GM12878 (cell line): ENCODE results near the gene FBXO21. TPM values are rescaled to one million over a fixed set of nuclear protein-coding genes. Genes with fewer than 3 reads are reported as not detected.

Experiments used
- ATAC-seq: fragments of 200-7000 bp; cut with Tn5 transposase; 3 replicates; pipeline ENCODE4 v1.9.1; 2020; ENCODE audit warnings: mild to moderate bottlenecking, moderate library complexity
- BruUV-seq: library from RNA; stranded (reverse); fragments of 400-500 nt; replicated peaks from 2 replicates; lab custom pipeline; 2021; lab: Mats Ljungman, UMichigan
- CTCF ChIA-PET: fragments of 300-600 bp; sonication (Branson Sonifier 250); formaldehyde crosslinking; extraction: SDS; loops from one replicate; lab custom pipeline; 2021; ENCODE audit warnings: inconsistent platforms; lab: Yijun Ruan, JAX
- POLR2A ChIA-PET: fragments of 350-600 bp; formaldehyde crosslinking; extraction: SDS; loops from one replicate; lab custom pipeline; 2021; ENCODE audit warnings: inconsistent platforms; lab: Charles Lee
- RAD21 ChIA-PET: fragments of 300-600 bp; sonication (Branson Sonifier 250); formaldehyde crosslinking; loops from one replicate; lab custom pipeline; 2023; ENCODE audit warnings: antibody characterized with exemption; ENCODE audit not compliant: unreplicated experiment; lab: Charles Lee
- SMC1A ChIA-PET: fragments of 300-600 bp; sonication (Branson Sonifier 250); formaldehyde crosslinking; loops from one replicate; lab custom pipeline; 2023; ENCODE audit not compliant: unreplicated experiment, uncharacterized antibody; lab: Charles Lee
- DNase-seq: peaks from one replicate; pipeline ENCODE4 v3.0.0-alpha.2; 2011; ENCODE audit warnings: low read depth, low spot score
- FAIRE-seq: peaks from 3 replicates; lab custom pipeline; 2011; peaks lifted over from hg19 to GRCh38; lab: Jason Lieb, UNC
- H2AFZ ChIP-seq: 2 replicates; pipeline ENCODE4 v1.6.0; 2011; ENCODE audit warnings: low read depth, low read length, control low read depth; ENCODE audit not compliant: control insufficient read depth
- H3K27ac ChIP-seq: 2 replicates; pipeline ENCODE4 v1.5.1; 2011; ENCODE audit warnings: control low read depth; ENCODE audit not compliant: control insufficient read depth, insufficient read depth
- H3K27me3 ChIP-seq, 2 experiments: replicated peaks in 1 of 2; 2 replicates each; pipeline versions ENCODE4 v1.6.0 to v1.6.1; 2011; ENCODE audit warnings: low read length in 1 of 2; ENCODE audit not compliant: control insufficient read depth in 2 of 2, insufficient read depth in 2 of 2
- H3K36me3 ChIP-seq, 2 experiments: 2 replicates each; pipeline ENCODE4 v1.5.1; 2011; ENCODE audit warnings: low read length in 1 of 2; ENCODE audit not compliant: control insufficient read depth in 2 of 2, insufficient read depth in 2 of 2
- H3K4me1 ChIP-seq: 2 replicates; pipeline ENCODE4 v1.6.1; 2011; ENCODE audit warnings: mild to moderate bottlenecking, low read length, moderate library complexity, mixed read lengths; ENCODE audit not compliant: control insufficient read depth, insufficient read depth
- H3K4me2 ChIP-seq: 2 replicates; pipeline ENCODE4 v1.6.0; 2011; ENCODE audit warnings: control low read depth; ENCODE audit not compliant: control insufficient read depth, insufficient read depth
- H3K4me3 ChIP-seq: fragments of 200-600 bp; sonication (generic); 2 replicates; pipeline ENCODE4 v1.5.1; 2016
- H3K79me2 ChIP-seq: 2 replicates; pipeline ENCODE4 v1.6.0; 2011; ENCODE audit warnings: low read length; ENCODE audit not compliant: control insufficient read depth, insufficient read depth
- H3K9ac ChIP-seq: 2 replicates; pipeline ENCODE4 v1.8.0; 2011; ENCODE audit warnings: low read length, control low read depth, mixed read lengths; ENCODE audit not compliant: control insufficient read depth, insufficient read depth
- H3K9me3 ChIP-seq: replicated peaks from 3 replicates; pipeline ENCODE4 v1.5.1; 2011; ENCODE audit warnings: mild to moderate bottlenecking, low read length; ENCODE audit not compliant: control insufficient read depth, insufficient read depth
- H4K20me1 ChIP-seq: 2 replicates; pipeline ENCODE4 v1.6.0; 2011; ENCODE audit not compliant: control insufficient read depth, insufficient read depth
- BHLHE40 ChIP-seq, 2 experiments: fragments of 450-650 bp in 1 of 2; IDR thresholded peaks; 2 replicates each; pipeline ENCODE4 v1.6.1; 2011 to 2017; ENCODE audit warnings: low read depth in 2 of 2, borderline replicate concordance in 1 of 2, improper control_type of control experiment in 1 of 2, low read length in 1 of 2, mild to moderate bottlenecking in 1 of 2
- CBFB ChIP-seq: IDR thresholded peaks from 2 replicates; pipeline ENCODE4 v1.6.1; 2016; ENCODE audit warnings: antibody characterized with exemption, low read depth
- E2F4 ChIP-seq: IDR thresholded peaks from 2 replicates; pipeline ENCODE4 v1.6.1; 2012; ENCODE audit warnings: low read depth, low read length, improper control_type of control experiment
- EGR1 ChIP-seq, 2 experiments: IDR thresholded peaks; 1 replicate in 1 of 2; 2 replicates in 1 of 2; pipeline ENCODE4 v1.6.1; 2011 to 2012; ENCODE audit warnings: low read depth in 2 of 2, low read length in 2 of 2, borderline replicate concordance in 1 of 2, mild to moderate bottlenecking in 1 of 2, moderate library complexity in 1 of 2
- ELK1 ChIP-seq: IDR thresholded peaks from 2 replicates; pipeline ENCODE4 v1.6.1; 2012; ENCODE audit warnings: low read depth, low read length, improper control_type of control experiment
- MLLT1 ChIP-seq: fragments of 450-650 bp; IDR thresholded peaks from 2 replicates; pipeline ENCODE4 v1.6.1; 2016; ENCODE audit warnings: mild to moderate bottlenecking
- POLR2A ChIP-seq: IDR thresholded peaks from 2 replicates; pipeline ENCODE4 v1.6.1; 2011; ENCODE audit warnings: low read depth, mild to moderate bottlenecking, low read length
- POU2F2 ChIP-seq: IDR thresholded peaks from 3 replicates; pipeline ENCODE4 v1.6.1; 2011; ENCODE audit warnings: low read depth, mild to moderate bottlenecking, low read length, borderline replicate concordance
- RFX5 ChIP-seq: IDR thresholded peaks from 2 replicates; pipeline ENCODE4 v1.6.1; 2011; ENCODE audit warnings: low read depth, low read length, improper control_type of control experiment
- SMARCA5 ChIP-seq: fragments of 450-650 bp; IDR thresholded peaks from 2 replicates; pipeline ENCODE4 v1.6.1; 2017; ENCODE audit warnings: mild to moderate bottlenecking
- SREBF1 ChIP-seq: IDR thresholded peaks from 2 replicates; pipeline ENCODE4 v1.6.1; 2012; ENCODE audit warnings: mild to moderate bottlenecking, low read length
- SREBF2 ChIP-seq: IDR thresholded peaks from 2 replicates; pipeline ENCODE4 v1.6.1; 2012; ENCODE audit warnings: mild to moderate bottlenecking, low read length
- SRF ChIP-seq, 2 experiments: IDR thresholded peaks; 2 replicates each; pipeline ENCODE4 v1.6.1; 2011; ENCODE audit warnings: low read depth in 2 of 2, low read length in 2 of 2, mild to moderate bottlenecking in 1 of 2, moderate library complexity in 1 of 2
- STAT1 ChIP-seq: fragments of 450-650 bp; conservative IDR thresholded peaks from 2 replicates; pipeline ENCODE4 v1.6.1; 2014; ENCODE audit warnings: antibody characterized with exemption, mild to moderate bottlenecking
- SUZ12 ChIP-seq: fragments of 200-600 bp; sonication (generic); IDR thresholded peaks from one replicate; pipeline ENCODE4 v1.6.1; 2018; ENCODE audit warnings: antibody characterized with exemption, mild to moderate bottlenecking; ENCODE audit not compliant: unreplicated experiment
- YBX1 ChIP-seq: fragments of 450-650 bp; IDR thresholded peaks from 2 replicates; pipeline ENCODE4 v1.6.1; 2016; ENCODE audit warnings: antibody characterized with exemption
- ZNF207 ChIP-seq: fragments of 450-650 bp; IDR thresholded peaks from 2 replicates; pipeline ENCODE4 v1.6.1; 2014; ENCODE audit warnings: antibody characterized with exemption, mild to moderate bottlenecking, borderline replicate concordance
- ZNF217 ChIP-seq: fragments of 450-650 bp; IDR thresholded peaks from 2 replicates; pipeline ENCODE4 v1.6.1; 2017; ENCODE audit warnings: antibody characterized with exemption, mild to moderate bottlenecking
- WGBS: methylation state at CpG from one replicate; pipeline ENCODE4 v1.1.6; 2016; ENCODE audit warnings: low lambda C conversion rate; ENCODE audit not compliant: insufficient replicate concordance, insufficient coverage; ENCODE audit errors: missing lambda C conversion rate; 5-methylcytosine and 5-hydroxymethylcytosine counted together
- in situ Hi-C: fragments of 300-500 bp; cut with MboI; formaldehyde crosslinking; loops from 9 replicates; pipeline ENCODE4 v1.14.3; 2018; ENCODE audit warnings: mixed read lengths
- intact Hi-C: fragments of 100-400 bp; cut with micrococcal nuclease; formaldehyde crosslinking; loops from one replicate; pipeline ENCODE4 v1.14.2; 2022; ENCODE audit not compliant: unreplicated experiment
- polyA plus RNA-seq, 11 experiments: library from polyadenylated mRNA; depleted of rRNA in 4 of 11; unstranded in 6 of 11; stranded (reverse) in 5 of 11; fragments of >200 nt; fragmentation: Nextera tagmentation in 4 of 11; fragmentation: Illumina TruSeq in 1 of 11; extraction: Ambion mirVana in 4 of 11; extraction: Trizol in 1 of 11; gene quantifications; 1 replicate in 1 of 11; 2 replicates in 10 of 11; pipeline versions ENCODE4 v1.2.1 to v1.2.3, GENCODE V29; 2011 to 2016; ENCODE audit warnings: inconsistent platforms in 2 of 11, missing spikeins in 2 of 11, low read depth in 1 of 11
- total RNA-seq, 4 experiments: library from RNA; depleted of rRNA in 3 of 4; stranded (reverse); fragments of >200 nt in 3 of 4; fragmentation: Illumina TruSeq in 1 of 4; extraction: Trizol in 1 of 4; gene quantifications; 2 replicates each; pipeline versions ENCODE4 v1.2.1 to v1.2.3, GENCODE V29; 2013 to 2021
- TF ChIP-seq, protein P1 (sequence below): fragments of 450-650 bp; IDR thresholded peaks from 2 replicates; pipeline ENCODE4 v1.6.1; 2017; ENCODE audit warnings: low read depth, mild to moderate bottlenecking, moderate library complexity

FBXO21 gene
- total and polyA plus RNA-seq, 10 of the 15 experiments (the other 5 are each of a cell fraction or from before 2014, with no cell fraction given): 5.5 to 32.6 (median 18.9) TPM

- Histone ChIP-seq H3K9me3 (no peaks in the 10 kb centered on the region), H3K4me1 (no peaks in the 10 kb centered on the region), H3K9ac (peak overlapping the region; percentile 72), H4K20me1 (peaks cover 2% of the 10 kb centered on the region; the same call in 1 of the 2 replicates), H3K27ac (peak overlapping the region; percentile 18), H3K4me3 (peak overlapping the region; percentile 80), H3K36me3 (no peaks in the 10 kb centered on the region), H3K4me2 (peak overlapping the region; percentile 94), H3K27me3 (peaks cover 0 to 5% of the 10 kb centered on the region in 2 experiments; a peak in 3 of 4 replicates), H2AFZ (peak overlapping the region; percentile 78), H3K79me2 (peaks cover 3% of the 10 kb centered on the region)
- ChIA-PET CTCF (interaction anchor here (0.6 to 1.4 kb wide), 4 partner anchors 11 to 36 kb away, joined by 3 to 5 read pairs (median 3); no protein-coding TSS in a partner anchor), SMC1A (interaction anchor here (0.7 to 1.4 kb wide), 4 partner anchors 9 to 66 kb away, joined by 3 to 5 read pairs (median 4); no protein-coding TSS in a partner anchor), RAD21 (interaction anchor here (1.0 kb wide), 1 partner anchor 8 kb away, joined by 3 read pairs; no protein-coding TSS in a partner anchor), POLR2A (no interaction called here)
- in situ Hi-C loops (no loop called here), intact Hi-C loops (no loop called here)
- DNase-seq (no peak), ATAC-seq (peak; percentile 66), FAIRE-seq (no peak)
- under 1% methylated on average over 81 of the region's 85 CpGs for WGBS
- no TSS peak for BruUV-seq
- TF ChIP-seq SUZ12: no peak
- TF ChIP-seq E2F4: no peak
- TF ChIP-seq POLR2A: peak; percentile 3; the same call in 1 of the 2 replicates
- no peak for TF ChIP-seq STAT1
- TF ChIP-seq SREBF1: no peak
- TF ChIP-seq BHLHE40 (IDR thresholded peaks at IDR 0.05; ENCODE audit: borderline replicate concordance in 1 of 2, low read depth in 2 of 2, low read length in 1 of 2): peak in 1 of 2 experiments; percentile 35; a peak in 1 of 4 replicates
- peak; percentile 70; the same call in 1 of the 2 replicates for TF ChIP-seq SMARCA5
- no peak for TF ChIP-seq ELK1
- TF ChIP-seq MLLT1: peak; percentile 66
- TF ChIP-seq YBX1: no peak
- TF ChIP-seq RFX5: no peak
- TF ChIP-seq SRF (IDR thresholded peaks at IDR 0.05; ENCODE audit: low read depth in 2 of 2, low read length in 2 of 2): no peak
- TF ChIP-seq ZNF207: no peak
- TF ChIP-seq ZNF217: no peak
- no peak for TF ChIP-seq CBFB
- TF ChIP-seq, protein P1, sequence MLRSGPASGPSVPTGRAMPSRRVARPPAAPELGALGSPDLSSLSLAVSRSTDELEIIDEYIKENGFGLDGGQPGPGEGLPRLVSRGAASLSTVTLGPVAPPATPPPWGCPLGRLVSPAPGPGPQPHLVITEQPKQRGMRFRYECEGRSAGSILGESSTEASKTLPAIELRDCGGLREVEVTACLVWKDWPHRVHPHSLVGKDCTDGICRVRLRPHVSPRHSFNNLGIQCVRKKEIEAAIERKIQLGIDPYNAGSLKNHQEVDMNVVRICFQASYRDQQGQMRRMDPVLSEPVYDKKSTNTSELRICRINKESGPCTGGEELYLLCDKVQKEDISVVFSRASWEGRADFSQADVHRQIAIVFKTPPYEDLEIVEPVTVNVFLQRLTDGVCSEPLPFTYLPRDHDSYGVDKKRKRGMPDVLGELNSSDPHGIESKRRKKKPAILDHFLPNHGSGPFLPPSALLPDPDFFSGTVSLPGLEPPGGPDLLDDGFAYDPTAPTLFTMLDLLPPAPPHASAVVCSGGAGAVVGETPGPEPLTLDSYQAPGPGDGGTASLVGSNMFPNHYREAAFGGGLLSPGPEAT: peak; percentile 37; the same call in 1 of the 2 replicates
- no peak for TF ChIP-seq SREBF2
- no peak for TF ChIP-seq POU2F2
- no peak for TF ChIP-seq EGR1 (IDR thresholded peaks at IDR 0.05; ENCODE audit: borderline replicate concordance in 1 of 2, low read depth in 2 of 2, low read length in 2 of 2)
These were observed 91.7 kb downstream of the FBXO21 start for GRCh38 chr12:117098361-117099217.
